ENCODE results near the gene CREB3.

The CREB3 gene

GRCh38 chr9:35702696-35703095, 29.8 kb upstream of the CREB3 start:
- peak; percentile 29 for DNase-seq (ENCODE audit: low read depth)

GRCh38 chr9:35703906-35704672, 28.4 kb upstream of the CREB3 start:
- no peak for DNase-seq (ENCODE audit: low read depth)

GRCh38 chr9:35705372-35705771, 27.1 kb upstream of the CREB3 start:
- no peak for DNase-seq (ENCODE audit: low read depth)

- DNase-seq (ENCODE audit: low read depth), result no peak
Measured at GRCh38 chr9:35705836-35706430, 26.5 kb upstream of the CREB3 start.

GRCh38 chr9:35706951-35707350, 25.5 kb upstream of the CREB3 start:
- no peak for DNase-seq (ENCODE audit: low read depth)

GRCh38 chr9:35708146-35708545, 24.3 kb upstream of the CREB3 start:
- DNase-seq (ENCODE audit: low read depth), result no peak

GRCh38 chr9:35710818-35711500, 21.5 kb upstream of the CREB3 start:
- no peak for DNase-seq (ENCODE audit: low read depth)

- no peak for DNase-seq (ENCODE audit: low read depth)
Measured at GRCh38 chr9:35711501-35712428, 20.7 kb upstream of the CREB3 start.

- DNase-seq (ENCODE audit: low read depth), result no peak
Measured at GRCh38 chr9:35712762-35713400, 19.6 kb upstream of the CREB3 start.

- DNase-seq (ENCODE audit: low read depth), result no peak
Measured at GRCh38 chr9:35713578-35713977, 18.9 kb upstream of the CREB3 start.

- DNase-seq (ENCODE audit: low read depth), result no peak
Measured at GRCh38 chr9:35714123-35714522, 18.3 kb upstream of the CREB3 start.

- no peak for DNase-seq (ENCODE audit: low read depth)
Measured at GRCh38 chr9:35714579-35715252, 17.8 kb upstream of the CREB3 start.

- no peak for DNase-seq (ENCODE audit: low read depth)
Measured at GRCh38 chr9:35716230-35716629, 16.2 kb upstream of the CREB3 start.

GRCh38 chr9:35717132-35717870, 15.2 kb upstream of the CREB3 start:
- no peak for DNase-seq (ENCODE audit: low read depth)

- no peak for DNase-seq (ENCODE audit: low read depth)
Measured at GRCh38 chr9:35718721-35719511, 13.6 kb upstream of the CREB3 start.

GRCh38 chr9:35719546-35719945, 12.9 kb upstream of the CREB3 start:
- no peak for DNase-seq (ENCODE audit: low read depth)

- no peak for DNase-seq (ENCODE audit: low read depth)
Measured at GRCh38 chr9:35723426-35723825, 9.0 kb upstream of the CREB3 start.

GRCh38 chr9:35723908-35724307, 8.6 kb upstream of the CREB3 start:
- no peak for DNase-seq (ENCODE audit: low read depth)

GRCh38 chr9:35725362-35725761, 7.1 kb upstream of the CREB3 start:
- DNase-seq (ENCODE audit: low read depth), result no peak

- peak; percentile 65 for DNase-seq (ENCODE audit: low read depth)
Measured at GRCh38 chr9:35726931-35727330, 5.5 kb upstream of the CREB3 start.
